GM18868 (cell line): Measurements from ENCODE around the gene SLC2A1.

Source experiments
- ATAC-seq: cut with Tn5 transposase; IDR thresholded peaks from one replicate; pipeline ENCODE4 v1.9.1; 2021; ENCODE audit warnings: mild to moderate bottlenecking, moderate library complexity; ENCODE audit not compliant: unreplicated experiment

SLC2A1 gene

DNA sequence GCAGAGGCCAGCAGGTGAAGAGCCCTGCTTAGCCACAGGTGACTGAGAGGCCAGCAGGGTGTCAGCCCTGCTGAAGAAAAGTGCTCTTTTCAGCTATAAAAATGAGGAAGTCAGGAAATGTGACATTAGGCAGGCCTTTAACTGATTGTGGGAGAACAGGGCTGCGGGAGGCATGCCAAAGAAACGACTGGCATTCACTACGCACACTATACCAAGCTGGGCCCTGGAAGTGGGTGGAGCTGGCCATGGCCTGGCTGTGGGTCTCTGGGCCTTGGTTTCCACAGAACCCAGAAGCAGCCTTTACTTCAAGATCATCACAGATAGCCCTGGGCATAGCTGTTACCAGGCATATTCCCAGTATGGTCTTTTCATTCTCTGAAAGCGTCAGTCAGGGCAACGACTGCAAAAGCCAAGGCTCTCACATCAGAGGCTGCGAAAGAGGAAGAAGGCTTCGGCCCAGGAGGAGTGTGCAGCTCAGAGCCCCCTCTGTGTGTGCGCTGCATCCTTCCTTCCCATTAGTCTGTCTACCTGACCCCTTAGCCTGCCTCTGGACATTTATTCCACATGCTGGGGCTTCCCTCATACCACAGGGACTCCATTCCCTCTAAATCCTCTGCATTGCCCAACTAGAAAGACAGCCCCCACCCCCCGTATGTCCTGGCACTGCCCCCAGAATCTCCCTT lies 14.3 kb downstream of the SLC2A1 start:
- ATAC-seq: no peak

DNA sequence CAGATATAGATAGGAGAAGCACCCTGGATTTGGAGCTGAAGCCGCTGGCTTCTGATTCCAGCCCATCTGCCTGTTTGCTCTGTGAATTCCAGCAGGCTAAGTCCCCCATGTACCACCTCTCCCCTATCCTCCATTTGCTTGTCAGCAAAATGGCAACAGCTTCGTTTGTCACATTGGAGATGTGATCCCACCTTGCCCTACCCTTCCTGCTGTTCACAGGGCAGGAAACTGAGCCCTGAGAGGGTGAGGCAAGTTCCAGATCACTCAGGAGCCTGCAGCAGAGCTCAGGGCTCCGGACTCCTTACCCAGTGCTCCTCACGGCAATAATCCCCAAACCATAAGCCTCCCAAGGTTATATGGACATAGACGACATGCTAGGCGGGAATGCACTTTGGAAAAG lies 14.9 kb downstream of the SLC2A1 start:
- no peak for ATAC-seq

DNA sequence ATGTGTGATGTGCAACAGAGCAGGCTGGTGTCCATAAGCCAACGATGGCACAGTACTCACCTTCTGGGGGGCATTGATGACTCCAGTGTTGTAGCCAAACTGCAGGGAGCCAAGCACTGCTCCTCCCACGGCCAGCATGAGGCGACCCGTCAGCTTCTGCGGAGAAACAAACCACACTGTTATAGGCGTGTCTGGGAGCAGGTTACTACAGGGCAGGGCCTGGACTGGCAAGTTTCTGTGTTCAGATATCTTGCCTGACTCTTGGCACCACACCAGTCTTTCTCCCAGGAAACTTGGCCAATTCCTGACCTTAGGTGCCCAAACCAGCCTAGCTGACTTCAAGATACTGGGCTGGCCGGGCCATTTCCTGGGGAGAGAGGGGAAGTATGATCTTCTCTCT lies 15.5 kb downstream of the SLC2A1 start:
- no peak for ATAC-seq

DNA sequence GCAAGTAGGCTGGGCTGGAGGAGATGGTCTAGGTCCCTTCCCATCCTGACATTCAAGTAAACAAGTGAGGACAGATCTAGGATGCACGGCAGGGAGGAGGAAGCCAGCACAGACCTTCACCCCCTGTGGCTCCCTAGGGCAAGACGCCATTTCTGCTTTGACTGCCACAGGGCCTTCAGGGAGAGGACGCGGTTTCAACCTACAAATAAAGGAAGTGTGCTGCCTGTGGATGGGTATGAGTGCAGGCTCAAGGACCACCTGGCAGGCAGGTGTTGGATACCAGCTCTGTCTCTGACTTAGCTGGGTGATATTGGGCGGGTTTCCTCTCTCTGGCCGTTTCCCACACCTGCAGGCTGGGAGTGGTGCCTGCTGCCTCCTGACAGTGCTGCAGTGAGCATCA lies 16.2 kb downstream of the SLC2A1 start:
- no peak for ATAC-seq

DNA sequence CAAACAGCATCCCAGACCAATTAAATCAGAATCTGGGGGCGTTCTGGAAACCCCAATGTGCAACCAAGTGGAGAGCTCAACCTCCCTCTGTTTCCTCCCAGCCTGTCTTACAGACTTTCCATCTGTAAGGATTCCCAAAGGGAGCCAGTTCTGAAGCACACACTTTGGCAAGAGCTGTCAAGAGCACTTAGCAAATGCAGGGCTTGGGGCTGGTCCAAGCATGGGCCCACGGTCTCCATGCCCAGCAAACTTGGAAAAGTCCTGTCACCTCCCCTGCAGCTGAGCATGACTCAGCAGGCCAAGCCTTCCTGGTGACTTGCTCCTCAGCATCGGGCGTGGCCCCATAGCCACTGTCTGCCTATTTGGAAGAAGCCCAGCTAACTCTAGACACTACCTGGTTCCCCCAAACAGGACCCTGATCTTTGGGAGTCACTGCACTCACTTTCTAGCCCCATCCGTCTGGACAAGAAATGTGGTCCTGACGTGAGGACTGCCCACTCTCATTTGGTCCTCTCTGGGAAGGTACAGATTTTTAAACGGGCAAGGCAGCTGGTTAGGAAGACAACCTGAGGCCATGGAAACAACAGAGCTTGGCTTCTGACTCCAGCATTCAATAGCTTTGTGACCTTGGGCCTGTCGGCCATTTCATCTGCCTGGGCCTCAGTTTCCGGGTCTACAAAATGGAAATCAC lies 16.9 kb downstream of the SLC2A1 start:
- ATAC-seq: no peak

DNA sequence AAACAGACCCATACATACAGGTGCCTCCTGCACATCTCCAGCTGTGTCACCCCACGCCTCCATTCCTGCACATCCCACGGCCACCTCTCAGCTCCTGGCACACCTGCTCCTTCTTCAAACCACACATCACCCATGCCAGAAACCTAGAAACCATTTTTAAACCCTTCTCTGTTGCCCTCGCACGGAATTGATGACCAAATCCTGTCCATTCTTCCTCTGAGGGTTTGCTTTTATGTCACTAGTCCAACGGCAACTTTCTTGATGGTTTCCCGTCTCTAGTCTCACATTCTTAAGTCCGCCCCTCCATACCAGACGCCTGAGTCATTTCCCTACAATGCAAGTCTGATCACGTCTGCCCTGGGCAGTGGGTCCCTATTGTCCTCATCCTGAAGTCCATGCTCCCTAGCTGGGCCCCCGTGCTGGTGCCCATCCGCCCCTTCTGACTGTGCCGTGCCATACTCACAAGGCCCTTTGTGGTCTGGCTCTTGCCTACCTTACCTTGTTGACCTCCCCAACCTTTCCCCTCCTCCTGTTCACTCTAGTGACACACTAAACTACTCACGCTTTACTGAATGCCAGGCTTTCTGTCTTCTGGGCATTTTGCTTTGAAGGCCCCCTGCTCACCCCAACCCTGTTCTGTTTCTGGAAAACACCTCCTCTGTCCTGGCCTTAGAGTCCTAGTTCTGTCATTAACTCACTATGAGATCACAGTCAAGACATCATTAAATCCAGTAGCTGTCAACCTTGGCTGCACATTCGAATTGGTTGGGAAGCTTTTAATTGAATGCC lies 17.6 kb downstream of the SLC2A1 start:
- ATAC-seq: no peak

DNA sequence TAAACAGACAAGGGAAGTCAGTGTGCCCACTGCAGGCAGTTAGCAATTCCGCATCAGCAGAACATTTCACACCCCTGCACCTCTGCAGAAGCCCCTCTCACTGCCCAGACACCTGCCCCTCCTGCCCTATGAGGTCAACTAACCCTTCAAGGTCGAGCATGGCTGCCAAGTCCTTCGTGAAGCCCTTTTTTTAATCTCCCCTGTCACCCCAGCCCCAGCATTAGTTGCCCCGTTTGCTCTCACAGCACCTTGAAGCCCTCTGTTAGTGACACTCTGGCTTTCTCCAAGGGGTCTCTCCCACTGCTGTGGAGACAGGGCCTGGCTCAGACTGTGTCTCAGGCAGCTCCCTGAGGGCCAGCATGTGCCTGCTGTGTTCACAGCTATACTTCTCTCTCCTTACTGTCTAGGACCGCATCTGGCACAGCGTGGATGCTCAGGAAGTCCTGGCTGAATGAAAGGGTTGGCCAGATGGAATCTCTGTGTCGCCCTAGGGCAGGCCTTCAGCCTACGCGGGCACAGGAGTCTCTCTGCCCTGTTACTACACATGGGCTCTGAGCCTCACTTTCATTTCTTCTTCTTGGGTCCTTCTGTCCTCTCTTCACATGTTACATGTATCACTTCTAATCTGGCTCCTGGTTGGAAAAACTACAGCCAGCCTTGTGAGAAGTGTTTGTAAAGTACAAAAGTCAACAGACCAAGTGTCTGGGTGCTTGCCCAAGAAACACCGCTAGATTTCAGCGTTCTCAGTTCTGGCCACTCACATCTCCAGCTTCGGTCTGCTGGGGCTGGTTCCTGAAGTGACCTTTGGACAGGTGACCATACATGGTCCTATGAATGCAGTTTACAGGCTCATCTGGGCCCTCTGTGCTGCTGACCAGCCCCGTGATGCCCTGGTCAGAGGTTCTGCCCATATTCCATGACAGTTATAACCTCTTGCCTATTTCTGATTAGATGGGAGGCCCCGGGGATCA lies 19.7 kb downstream of the SLC2A1 start:
- ATAC-seq: no peak

DNA sequence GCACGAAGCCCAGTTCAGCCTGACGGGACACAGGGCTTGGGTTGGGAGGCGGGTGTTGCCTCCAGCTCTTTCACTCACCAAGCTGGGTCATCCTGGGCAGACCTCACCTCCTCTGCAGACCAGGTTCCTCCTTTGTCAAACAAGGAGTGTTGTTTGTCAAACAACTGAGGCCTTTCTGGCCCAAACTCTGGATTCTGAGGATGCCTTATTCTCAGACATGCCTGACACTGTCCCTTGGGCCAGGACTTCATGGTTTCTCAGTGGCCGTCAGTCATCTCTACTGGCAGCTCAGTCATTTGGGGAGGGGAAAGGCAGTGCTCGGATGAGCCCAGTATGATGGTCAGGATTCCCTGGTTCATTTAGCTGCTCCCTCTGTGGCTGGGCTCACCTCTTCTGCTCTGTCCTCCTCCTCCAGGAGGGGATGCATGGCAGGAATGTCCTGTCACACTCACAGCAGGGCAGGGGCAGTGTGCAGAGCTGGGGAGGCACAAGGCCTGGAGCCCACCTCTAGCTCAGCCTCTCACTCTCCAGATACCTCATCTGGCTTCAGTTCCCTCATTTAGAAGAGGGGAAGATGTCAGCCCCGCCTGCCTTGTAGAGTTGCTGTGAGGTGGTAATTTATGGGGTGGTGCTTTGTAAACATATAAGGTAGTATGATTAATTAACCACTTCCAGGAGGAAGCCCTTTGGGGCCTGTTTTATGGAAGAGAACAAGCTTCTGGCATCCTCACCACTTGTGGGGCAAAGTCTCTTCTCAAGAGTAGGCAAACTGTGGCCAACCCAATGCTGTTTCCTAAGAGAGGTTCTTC lies 20.6 kb downstream of the SLC2A1 start:
- ATAC-seq: no peak

DNA sequence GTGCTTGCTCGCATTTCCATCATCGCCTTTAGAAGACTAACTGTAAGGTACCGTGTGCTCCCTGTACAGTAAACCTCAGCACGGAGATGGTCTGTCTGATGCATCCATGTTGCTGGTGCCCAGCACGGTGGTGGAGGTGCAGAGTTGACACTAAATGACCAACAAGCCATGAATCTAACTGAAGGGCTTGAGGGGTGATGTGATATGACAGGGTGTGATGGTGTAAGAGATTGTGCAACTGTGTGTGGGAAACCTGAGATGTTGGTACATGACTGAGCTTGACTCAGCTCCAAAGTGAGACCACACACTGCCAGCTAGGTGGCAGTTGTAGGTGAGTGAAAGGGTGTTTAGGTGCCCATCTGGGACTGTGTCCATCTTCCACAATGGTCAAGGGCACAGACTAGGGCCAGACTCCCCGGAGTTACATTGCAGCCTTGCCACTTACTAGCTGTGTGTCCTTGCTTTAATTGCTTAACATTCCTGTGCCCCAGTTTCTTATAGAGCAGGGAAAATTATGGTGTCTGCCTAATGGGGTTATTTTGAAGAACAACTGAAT lies 21.4 kb downstream of the SLC2A1 start:
- ATAC-seq: no peak

DNA sequence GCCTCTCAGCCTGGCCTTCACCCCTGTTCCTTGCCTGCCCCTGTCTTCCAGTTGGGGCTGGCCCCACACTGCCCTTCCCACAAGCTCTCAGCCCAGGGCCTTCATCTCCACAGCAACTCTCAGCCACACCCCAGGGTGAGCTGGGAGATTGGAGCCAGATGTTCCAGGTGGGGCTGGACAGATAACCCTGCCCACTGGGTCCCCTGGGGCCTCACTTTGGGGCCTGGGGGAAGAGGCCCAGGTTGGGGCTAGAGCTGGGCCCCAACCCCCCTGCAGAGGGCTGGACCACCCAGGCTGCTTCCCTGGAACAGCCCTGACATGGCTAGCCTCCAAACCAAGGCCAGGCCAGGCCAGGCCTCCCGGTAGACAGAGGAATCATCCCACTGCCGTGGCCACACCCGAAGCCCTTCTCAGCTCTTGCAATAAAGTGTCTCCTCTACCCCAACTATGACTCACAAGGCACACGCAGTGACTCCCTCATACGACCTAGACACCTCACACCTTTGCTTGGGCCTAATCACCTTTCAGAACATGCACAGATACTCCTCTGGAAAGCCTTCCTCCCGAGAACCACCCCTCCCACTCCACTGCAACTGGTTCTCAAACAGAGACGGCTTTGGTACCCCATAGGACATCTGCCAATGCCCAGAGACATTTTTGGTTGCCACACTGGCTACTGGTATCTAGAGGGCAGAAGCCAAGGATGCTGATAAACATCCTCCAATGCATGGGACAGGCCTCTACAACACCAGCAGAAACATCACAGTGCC lies 22.2 kb downstream of the SLC2A1 start:
- no peak for ATAC-seq

DNA sequence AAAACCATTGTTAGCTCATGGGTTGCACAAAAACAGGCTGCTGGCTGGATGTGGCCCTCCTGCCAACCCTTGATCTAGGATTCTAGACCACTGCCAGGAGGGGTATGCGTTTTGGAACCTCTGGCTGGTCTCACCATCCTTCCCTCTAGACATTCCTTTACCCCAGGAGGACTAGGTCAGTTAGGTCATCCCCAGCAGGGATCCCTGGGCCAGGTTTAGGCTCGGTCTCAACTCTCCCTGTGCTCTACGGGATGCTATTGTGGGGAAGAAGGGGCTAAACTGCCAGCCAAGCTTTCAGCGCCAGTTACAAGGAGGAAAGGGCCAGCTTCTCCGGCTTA lies 22.7 kb downstream of the SLC2A1 start:
- ATAC-seq: no peak

DNA sequence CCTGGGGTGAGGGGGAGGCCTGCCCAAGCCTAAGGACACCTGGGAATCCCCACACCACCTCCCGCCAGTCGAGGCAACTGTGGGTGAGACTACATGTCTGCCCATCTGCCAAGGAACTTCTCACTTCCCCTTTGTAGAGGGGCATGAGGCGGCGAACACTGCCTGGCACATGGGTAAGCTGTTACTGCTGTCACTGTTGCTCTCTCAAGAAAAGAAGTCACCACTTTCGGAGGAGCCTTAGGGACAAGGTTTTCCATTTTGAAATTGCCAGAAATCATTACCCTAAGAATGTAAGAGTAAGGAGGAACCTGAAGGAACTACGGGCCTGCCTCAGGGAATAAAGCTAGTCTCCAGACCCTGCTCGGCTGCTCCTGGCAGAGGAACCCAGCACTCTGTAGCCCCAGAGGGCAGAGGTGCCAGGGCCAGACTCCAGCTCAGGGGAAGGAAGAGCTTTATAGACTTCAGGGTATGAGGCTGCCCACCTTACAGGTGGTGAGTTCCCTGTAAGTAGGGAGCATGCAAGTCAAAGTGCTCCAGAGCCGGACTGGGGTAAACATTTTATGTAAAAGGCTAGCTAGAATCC lies 23.3 kb downstream of the SLC2A1 start:
- no peak for ATAC-seq

DNA sequence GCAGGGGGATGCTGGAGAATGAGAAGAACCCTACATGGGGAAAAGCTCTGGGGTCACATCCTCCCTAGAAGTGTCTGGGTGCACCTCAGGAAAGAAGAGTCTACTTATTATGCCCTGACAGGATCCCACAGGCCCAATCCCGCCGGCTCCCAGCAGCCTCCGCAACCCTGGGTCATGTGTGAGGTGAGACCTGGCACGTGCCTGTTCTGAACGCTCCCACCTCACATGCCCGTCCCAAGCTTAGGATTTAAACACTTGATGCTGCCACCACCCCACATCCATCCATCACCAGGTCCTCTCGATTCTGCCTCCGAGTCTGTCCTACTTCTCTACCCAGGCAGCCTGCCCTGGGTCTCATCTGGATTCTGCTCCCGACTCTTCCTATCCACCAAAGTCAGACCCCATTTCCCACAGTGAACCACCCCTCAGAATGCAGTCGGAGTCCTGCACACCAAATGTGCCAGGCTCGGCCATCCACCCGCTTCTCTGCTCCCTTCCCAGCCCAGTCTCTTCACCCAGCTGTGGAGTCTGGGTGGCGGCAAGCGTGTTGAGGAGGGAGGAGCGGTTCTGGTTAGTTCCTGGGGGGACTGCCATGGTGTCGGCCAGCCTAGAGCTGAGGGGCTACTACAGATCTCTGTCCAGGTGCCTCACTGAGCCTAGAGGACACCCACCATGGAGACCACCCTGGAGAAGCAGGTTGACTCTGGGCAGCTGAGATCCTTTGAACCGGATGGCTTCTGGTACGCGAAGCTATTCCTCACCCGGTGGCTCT lies 23.9 kb downstream of the SLC2A1 start:
- no peak for ATAC-seq

DNA sequence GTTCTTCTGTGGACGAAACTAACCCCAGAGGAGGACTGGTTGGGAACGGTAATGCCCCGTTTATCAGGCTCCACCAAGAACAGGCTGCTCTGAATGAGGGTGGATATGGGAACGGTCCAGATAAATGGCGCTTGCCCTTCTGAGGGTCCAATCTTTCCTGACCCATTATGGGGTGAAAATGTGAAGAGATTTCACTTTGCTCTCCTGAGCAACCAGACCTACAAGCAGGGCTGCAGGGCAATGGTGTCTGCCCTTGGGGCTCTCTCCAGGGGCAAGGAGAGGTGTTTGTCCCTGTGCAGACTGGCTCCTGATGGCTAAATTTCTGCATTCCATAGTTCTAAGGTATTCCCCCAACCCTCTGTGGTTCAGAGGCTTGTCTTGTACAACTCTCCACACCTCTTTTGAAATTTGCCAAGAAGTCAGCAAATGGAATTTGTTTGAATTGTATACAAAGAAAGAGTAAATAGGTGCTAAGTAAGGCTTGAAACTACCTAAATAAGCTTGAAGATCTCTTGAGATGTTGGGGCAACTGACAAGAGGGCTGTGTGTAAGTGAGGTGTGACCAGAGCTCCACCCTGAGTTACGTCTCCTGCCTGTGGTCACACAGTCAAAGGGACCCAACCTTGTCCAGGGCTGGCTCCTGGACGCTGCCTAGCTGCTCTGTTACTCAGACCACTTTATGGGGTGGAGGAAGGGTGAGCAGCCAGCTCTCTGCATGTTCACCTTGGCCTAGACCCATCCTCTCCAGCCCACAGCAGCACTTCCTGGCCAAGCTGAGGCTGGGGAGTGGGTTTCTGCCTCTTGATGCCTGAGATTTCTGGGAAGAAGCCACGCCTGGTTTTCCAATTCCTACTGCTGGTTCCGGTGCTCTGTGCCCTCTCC lies 24.8 kb downstream of the SLC2A1 start:
- no peak for ATAC-seq

DNA sequence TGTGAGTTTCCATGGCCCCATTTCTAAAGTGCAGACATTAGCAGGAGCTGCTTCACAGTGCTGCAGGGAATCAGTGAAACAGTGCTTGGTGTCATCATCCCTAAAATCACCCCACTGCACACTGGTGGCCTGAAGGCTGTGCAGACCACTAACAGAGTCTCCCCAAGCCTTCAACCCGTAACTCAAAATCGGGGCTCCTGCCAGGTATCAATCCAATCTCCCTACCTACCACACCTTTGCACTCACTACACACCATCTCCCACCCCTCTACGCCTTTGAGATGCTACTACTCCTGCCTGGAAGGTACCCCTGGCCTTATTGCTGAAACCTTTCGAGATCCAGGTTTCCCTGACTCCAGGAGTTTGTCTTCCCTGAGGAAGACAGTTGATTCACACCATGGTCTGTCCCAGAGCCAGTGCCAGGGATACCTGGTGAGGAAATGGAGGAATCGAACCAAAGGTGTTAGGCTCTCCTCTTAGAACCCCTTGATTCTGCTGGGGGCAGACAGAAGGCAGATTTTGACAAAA lies 25.5 kb downstream of the SLC2A1 start:
- ATAC-seq: no peak

DNA sequence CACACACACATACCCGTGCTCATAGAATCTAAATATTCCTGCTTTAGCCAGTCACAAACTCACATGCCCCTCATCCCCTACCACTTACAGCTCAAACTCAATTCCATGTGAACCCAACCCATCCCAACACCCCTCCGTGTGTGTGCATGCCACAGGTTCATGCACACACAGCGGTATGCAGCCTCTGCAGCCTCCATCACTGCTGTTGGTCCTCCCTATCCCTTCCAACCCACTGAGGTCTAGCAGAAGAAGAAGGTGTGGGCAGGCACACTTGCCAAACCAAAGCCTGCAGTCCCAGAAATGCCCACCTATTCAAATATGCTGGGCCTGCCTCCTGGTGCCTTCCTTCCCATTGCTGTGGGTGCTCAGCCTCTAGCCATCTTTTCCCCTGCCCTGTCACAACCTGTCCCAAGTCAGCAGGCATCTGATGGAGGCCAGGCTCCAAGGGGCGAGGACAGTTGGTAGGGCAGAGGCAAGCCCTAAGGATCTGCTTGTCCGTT lies 26.2 kb downstream of the SLC2A1 start:
- no peak for ATAC-seq
